ENCODE measurements around the gene XPC.

GRCh38 chr3:14151471-14152083 lies 26.8 kb downstream of the XPC start:
- TF ChIP-seq CTCF (conservative IDR thresholded peaks at IDR 0.05; ENCODE audit: low read depth, low read length) (no peak), EZH2 (IDR thresholded peaks at IDR 0.05; ENCODE audit: borderline replicate concordance, low read depth, low read length, poor library complexity, severe bottlenecking) (no peak)
